ENCODE data around the gene SLC6A13. TPM values are rescaled to one million over a fixed set of nuclear protein-coding genes. Genes with fewer than 3 reads are reported as not detected.

The SLC6A13 gene
- total RNA-seq, 4 donors from 2014 or later = 0.80 to 4.9 (median 1.7) TPM; not detected in 1

DNA sequence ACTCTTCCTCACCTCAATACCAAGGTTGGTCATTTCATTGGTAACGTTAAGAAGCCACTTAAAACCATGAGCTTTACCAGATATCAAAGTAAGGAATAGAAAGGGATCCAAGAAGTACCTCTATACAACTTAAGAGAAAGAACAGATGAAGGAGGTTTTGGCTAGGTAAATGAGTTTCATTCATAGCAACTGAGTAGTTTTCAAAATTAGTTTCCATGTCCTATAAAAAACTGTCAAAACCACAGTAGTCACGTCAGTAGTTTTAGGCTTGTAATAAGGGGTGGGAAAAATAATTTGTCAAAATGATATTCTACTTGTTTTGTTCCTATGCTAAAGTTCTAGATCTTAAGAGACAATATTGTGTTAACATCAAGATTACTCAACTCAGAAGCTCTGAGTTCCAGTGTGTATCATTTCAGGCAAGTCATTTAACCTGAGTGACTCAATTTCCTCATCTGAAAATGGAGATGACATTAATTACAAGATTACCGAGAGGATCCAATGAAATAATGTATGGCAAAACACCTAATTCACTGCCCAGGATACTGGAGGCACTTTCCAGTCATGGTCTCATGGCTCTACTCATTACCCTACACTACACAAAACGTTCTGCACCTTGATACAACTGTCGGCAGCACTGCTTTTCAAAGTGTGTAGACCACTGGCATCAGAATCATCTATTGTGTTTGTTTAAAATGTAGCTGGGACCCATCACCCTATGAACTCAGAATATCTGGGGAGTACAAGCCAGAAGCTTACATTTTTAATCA, 24.1 kb upstream of the SLC6A13 start:
- Histone ChIP-seq H3K27ac (no peak overlapping the region), H3K36me3 (peaks cover 0 to 57% (median 0%) of the 10 kb centered on the region in 3 donors), H3K4me3 (no peak overlapping the region), H3K9me3 (no peaks in the 10 kb centered on the region), H3K27me3 (no peaks in the 10 kb centered on the region), H3K4me1 (no peaks in the 10 kb centered on the region)
- TF ChIP-seq POLR2A (IDR thresholded peaks at IDR 0.05) = no peak
- TF ChIP-seq, protein P1, sequence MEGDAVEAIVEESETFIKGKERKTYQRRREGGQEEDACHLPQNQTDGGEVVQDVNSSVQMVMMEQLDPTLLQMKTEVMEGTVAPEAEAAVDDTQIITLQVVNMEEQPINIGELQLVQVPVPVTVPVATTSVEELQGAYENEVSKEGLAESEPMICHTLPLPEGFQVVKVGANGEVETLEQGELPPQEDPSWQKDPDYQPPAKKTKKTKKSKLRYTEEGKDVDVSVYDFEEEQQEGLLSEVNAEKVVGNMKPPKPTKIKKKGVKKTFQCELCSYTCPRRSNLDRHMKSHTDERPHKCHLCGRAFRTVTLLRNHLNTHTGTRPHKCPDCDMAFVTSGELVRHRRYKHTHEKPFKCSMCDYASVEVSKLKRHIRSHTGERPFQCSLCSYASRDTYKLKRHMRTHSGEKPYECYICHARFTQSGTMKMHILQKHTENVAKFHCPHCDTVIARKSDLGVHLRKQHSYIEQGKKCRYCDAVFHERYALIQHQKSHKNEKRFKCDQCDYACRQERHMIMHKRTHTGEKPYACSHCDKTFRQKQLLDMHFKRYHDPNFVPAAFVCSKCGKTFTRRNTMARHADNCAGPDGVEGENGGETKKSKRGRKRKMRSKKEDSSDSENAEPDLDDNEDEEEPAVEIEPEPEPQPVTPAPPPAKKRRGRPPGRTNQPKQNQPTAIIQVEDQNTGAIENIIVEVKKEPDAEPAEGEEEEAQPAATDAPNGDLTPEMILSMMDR (IDR thresholded peaks at IDR 0.05) = no peak
- no peak for DNase-seq

DNA sequence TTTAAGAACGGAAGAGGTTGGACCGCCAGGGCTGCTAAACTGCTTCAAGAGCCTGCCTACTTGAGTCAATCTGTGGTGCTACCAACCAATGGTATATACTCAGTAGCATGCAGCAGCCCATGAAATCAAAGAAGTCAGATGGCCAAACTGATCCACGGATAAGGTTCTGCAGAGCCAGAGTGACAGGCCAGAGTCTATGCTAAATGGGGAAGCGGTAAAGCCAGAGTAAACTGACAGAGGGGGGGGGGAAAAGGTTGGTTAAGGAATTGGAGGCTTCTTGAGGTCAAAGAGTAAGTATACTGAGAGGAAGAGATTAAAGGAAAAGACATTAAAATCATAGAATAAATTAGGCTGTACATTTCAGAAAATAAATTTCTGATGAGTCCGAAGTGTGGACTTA, 15.4 kb upstream of the SLC6A13 start:
- TF ChIP-seq, protein P1 (IDR thresholded peaks at IDR 0.05) = no peak
- no peak for TF ChIP-seq POLR2A (IDR thresholded peaks at IDR 0.05)

DNA sequence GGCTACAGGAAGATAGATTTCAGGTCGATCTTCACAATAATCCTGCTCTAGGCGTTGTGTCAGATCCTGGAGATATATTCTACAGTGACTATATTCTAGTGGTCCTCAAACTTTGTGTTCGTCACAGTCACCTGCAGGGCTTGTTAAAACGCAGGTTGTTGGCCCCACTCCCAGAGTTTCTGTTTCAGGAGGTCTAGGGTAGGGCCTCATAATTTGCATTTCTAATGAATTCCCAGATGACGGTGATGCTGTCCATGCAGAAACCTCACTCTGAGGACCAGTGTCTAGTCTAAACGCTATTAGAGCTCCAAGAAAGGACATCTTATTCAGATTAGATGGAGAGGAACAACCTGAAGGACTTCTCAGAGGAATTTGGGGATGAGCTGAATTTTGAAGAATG, 13.2 kb upstream of the SLC6A13 start:
- H3K27ac ChIP-seq = no peak overlapping the region
- no peaks in the 10 kb centered on the region for H3K4me1 ChIP-seq

More for the DNA sequence above, 15.4 kb upstream of the SLC6A13 start:
- DNase-seq = no peak
- Histone ChIP-seq H3K4me3 (no peak overlapping the region), H3K9me3 (no peaks in the 10 kb centered on the region), H3K27ac (no peak overlapping the region), H3K4me1 (no peaks in the 10 kb centered on the region), H3K36me3 (peaks cover 0 to 10% (median 0%) of the 10 kb centered on the region in 3 donors), H3K27me3 (no peaks in the 10 kb centered on the region)

DNA sequence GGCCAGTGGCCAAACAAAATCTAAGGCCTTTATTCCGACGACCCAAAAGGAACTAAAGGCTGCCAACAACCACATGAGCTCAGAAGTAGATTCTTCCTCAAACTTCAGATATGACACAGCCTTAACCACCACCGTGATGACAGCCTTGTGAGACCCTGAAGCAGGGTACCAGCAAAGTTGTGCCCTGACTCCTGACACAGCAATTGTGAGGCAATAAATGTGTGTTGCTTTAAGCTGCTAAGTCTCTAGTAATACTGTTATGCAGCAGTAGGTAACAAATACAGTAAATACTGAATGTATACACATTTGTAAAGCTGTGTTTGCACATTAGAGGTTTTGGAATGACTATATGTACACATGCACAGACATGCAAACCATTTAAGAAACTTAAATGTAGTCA, 10.7 kb upstream of the SLC6A13 start:
- no peaks in the 10 kb centered on the region for H3K9me3 ChIP-seq
- no peaks in the 10 kb centered on the region for H3K27me3 ChIP-seq
- no peak overlapping the region for H3K27ac ChIP-seq
- no peak for DNase-seq
- H3K4me1 ChIP-seq = no peaks in the 10 kb centered on the region
- no peaks in the 10 kb centered on the region for H3K36me3 ChIP-seq
- H3K4me3 ChIP-seq = no peak overlapping the region
- TF ChIP-seq, protein P1 (IDR thresholded peaks at IDR 0.05) = no peak
- TF ChIP-seq POLR2A (IDR thresholded peaks at IDR 0.05) = no peak

More for the DNA sequence above, 13.2 kb upstream of the SLC6A13 start:
- Histone ChIP-seq H3K36me3 (no peaks in the 10 kb centered on the region), H3K9me3 (no peaks in the 10 kb centered on the region), H3K27me3 (no peaks in the 10 kb centered on the region), H3K4me3 (no peak overlapping the region)
- TF ChIP-seq, protein P1 (IDR thresholded peaks at IDR 0.05) = no peak
- no peak for TF ChIP-seq POLR2A (IDR thresholded peaks at IDR 0.05)
- DNase-seq = no peak

DNA sequence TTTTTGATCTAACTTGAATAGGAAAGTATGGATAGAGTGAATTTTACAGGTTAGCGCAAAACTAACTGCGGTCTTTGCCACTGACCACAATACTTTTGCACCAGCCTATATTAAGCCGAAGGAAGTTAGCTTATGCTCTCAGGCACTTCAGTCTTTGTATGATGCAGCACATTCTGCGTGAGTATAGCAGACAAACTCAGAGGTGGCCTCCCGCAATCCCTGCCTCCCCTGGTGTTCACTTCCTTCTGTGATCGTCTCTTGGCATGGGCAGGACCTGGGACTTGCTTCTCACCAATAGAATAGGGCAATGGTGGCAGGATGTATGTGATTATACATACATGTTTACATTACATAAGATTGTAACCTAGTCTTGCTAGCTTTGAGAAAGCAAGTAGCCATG, 10.3 kb upstream of the SLC6A13 start:
- TF ChIP-seq, protein P1 (IDR thresholded peaks at IDR 0.05) = no peak
- TF ChIP-seq POLR2A (IDR thresholded peaks at IDR 0.05) = no peak
- H3K9me3 ChIP-seq = no peaks in the 10 kb centered on the region
- H3K36me3 ChIP-seq = no peaks in the 10 kb centered on the region

More for the DNA sequence above, 10.3 kb upstream of the SLC6A13 start:
- H3K27me3 ChIP-seq = no peaks in the 10 kb centered on the region
- DNase-seq = no peak
- H3K4me3 ChIP-seq = no peak overlapping the region
- H3K4me1 ChIP-seq = no peaks in the 10 kb centered on the region
- H3K27ac ChIP-seq = no peak overlapping the region

Measured in Peyer's patch (tissue), 4 donors.